Endodermal cell (in vitro differentiated cells): Measurements from ENCODE around the gene RNF144A. TPM values are rescaled to one million over a fixed set of nuclear protein-coding genes. Genes with fewer than 3 reads are reported as not detected.

Experiments used
- DNase-seq: peaks from one replicate; pipeline ENCODE4 v3.0.0-alpha.2; 2017
- H3K27ac ChIP-seq: 2 replicates; pipeline ENCODE4 v1.5.1; 2013; ENCODE audit warnings: mild to moderate bottlenecking, low read depth, low read length, moderate library complexity
- H3K27me3 ChIP-seq: 2 replicates; pipeline ENCODE4 v1.6.1; 2013; ENCODE audit warnings: mild to moderate bottlenecking, low read length, moderate library complexity; ENCODE audit not compliant: insufficient read depth, control insufficient read depth, poor library complexity, severe bottlenecking
- H3K36me3 ChIP-seq: 2 replicates; pipeline ENCODE4 v1.7.0; 2013; ENCODE audit warnings: mild to moderate bottlenecking, low read length, moderate library complexity; ENCODE audit not compliant: control insufficient read depth, insufficient read depth
- H3K4me1 ChIP-seq: one replicate; pipeline ENCODE4 v1.7.0; 2013; ENCODE audit warnings: low read length; ENCODE audit not compliant: control insufficient read depth, insufficient read depth
- H3K4me3 ChIP-seq: 2 replicates; pipeline ENCODE4 v1.5.1; 2013; ENCODE audit warnings: mild to moderate bottlenecking, low read length, moderate library complexity
- H3K9ac ChIP-seq: 2 replicates; pipeline ENCODE4 v1.6.1; 2013; ENCODE audit warnings: mild to moderate bottlenecking, low read length, moderate library complexity; ENCODE audit not compliant: poor library complexity, severe bottlenecking; ENCODE audit errors: extremely low read depth
- H3K9me3 ChIP-seq: 2 replicates; pipeline ENCODE4 v1.6.1; 2013; ENCODE audit warnings: mild to moderate bottlenecking, low read length, moderate library complexity; ENCODE audit not compliant: control insufficient read depth
- H3K27ac Mint-ChIP-seq: 2 replicates; pipeline ENCODE4 v1.8.0; 2020; ENCODE audit warnings: mixed read lengths
- H3K27me3 Mint-ChIP-seq: 2 replicates; pipeline ENCODE4 v1.8.0; 2021; ENCODE audit warnings: mild to moderate bottlenecking, mixed read lengths; ENCODE audit not compliant: insufficient read depth
- H3K36me3 Mint-ChIP-seq: 2 replicates; pipeline ENCODE4 v1.8.0; 2020; ENCODE audit warnings: low read depth, mixed read lengths
- H3K4me1 Mint-ChIP-seq: 2 replicates; pipeline ENCODE4 v1.8.0; 2020; ENCODE audit warnings: mixed read lengths
- H3K4me3 Mint-ChIP-seq: 2 replicates; pipeline ENCODE4 v1.8.0; 2020; ENCODE audit warnings: mild to moderate bottlenecking, moderate library complexity, mixed read lengths
- H3K9me3 Mint-ChIP-seq: 2 replicates; pipeline ENCODE4 v1.8.0; 2020; ENCODE audit warnings: mild to moderate bottlenecking, mixed read lengths
- CTCF ChIP-seq: fragments of 200-600 bp; sonication (generic); conservative IDR thresholded peaks from 2 replicates; pipeline ENCODE4 v1.5.0; 2021; ENCODE audit warnings: antibody characterized with exemption, mild to moderate bottlenecking
- WGBS, 2 experiments: methylation state at CpG; one replicate each; pipeline versions ENCODE4 v1.1.5 to v1.1.7; 2013; ENCODE audit warnings: missing lambda C conversion rate in 2 of 2, mixed read lengths in 1 of 2; ENCODE audit not compliant: insufficient coverage in 1 of 2, insufficient read length in 1 of 2; 5-methylcytosine and 5-hydroxymethylcytosine counted together
- total RNA-seq, 2 donors: library from RNA; stranded (reverse); fragmentation: NEBNext Ultra II Directional in 1 of 2; extraction: Animal tissue kit (Norgen Biotek cat#: 25700) in 1 of 2; gene quantifications; 2 replicates in 1 of 2; 3 replicates in 1 of 2; pipeline ENCODE4 v1.2.1, GENCODE V29; 2021

The RNF144A gene
- total RNA-seq, 2 donors from 2014 or later: 12.4 to 26.0 TPM

- WGBS, 2 experiments: 57 to 63% methylated on average over 7 to 8 of the region's 8 CpGs
- Mint-ChIP-seq H3K4me1 (peaks cover 8% of the 10 kb centered on the region), H3K9me3 (peaks cover 4% of the 10 kb centered on the region), H3K27me3 (peaks cover 43% of the 10 kb centered on the region), H3K4me3 (peak overlapping the region; percentile 57), H3K36me3 (peaks cover 3% of the 10 kb centered on the region), H3K27ac (peak overlapping the region; percentile 68)
- Histone ChIP-seq H3K36me3 (no peaks in the 10 kb centered on the region), H3K9ac (no peak overlapping the region), H3K27me3 (peaks cover 11% of the 10 kb centered on the region), H3K27ac (no peak overlapping the region), H3K4me1 (no peaks in the 10 kb centered on the region), H3K9me3 (no peaks in the 10 kb centered on the region), H3K4me3 (peak overlapping the region; percentile 61)
- DNase-seq: no peak
- no peak for TF ChIP-seq CTCF
These were observed 509 bp upstream of the RNF144A start for GRCh38 chr2:6916736-6917070.

DNA sequence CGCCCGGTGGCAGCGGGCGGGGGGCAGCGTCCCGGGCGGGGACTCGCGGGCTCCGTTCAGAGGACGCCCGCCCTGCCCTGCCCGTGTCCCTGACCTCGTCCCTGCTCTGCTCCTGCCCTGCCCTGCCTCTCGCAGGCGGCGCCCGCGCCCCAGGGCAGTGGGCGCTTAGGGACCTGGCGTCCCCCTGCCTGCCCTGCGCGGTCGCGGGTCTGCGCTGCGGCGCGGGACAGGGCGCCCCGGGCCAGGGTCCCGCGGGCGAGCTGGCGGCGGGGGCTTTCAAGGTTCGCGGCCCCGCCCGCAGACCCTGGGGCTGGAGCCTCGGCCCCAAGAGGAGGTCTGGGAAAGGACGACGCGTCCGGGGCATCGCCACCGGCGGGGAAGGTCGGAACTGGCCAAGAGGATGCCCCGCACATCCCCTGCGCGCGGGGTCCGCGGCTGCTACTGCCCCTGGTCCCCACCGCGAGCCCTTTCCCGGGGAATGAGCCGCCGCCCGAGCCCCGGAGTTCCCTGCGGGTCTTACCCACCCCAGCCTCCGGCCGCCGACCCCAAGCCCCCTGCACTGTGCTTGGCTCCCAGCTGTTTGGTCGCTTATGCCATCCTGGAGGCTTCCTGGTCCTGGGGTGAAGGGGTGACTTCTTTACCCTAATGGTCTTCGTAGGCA lies 679 bp downstream of the RNF144A start:
- Mint-ChIP-seq H3K27me3 (peaks cover 37% of the 10 kb centered on the region), H3K4me3 (peak overlapping the region; percentile 57)

GRCh38 chr2:6919901-6920742 lies 2.9 kb downstream of the RNF144A start:
- WGBS, 2 experiments: 71 to 81% methylated on average over 1 to 12 of the region's 12 CpGs
- Histone ChIP-seq H3K9ac (no peak overlapping the region), H3K27ac (no peak overlapping the region), H3K36me3 (no peaks in the 10 kb centered on the region), H3K9me3 (no peaks in the 10 kb centered on the region), H3K4me3 (no peak overlapping the region), H3K27me3 (peaks cover 11% of the 10 kb centered on the region), H3K4me1 (no peaks in the 10 kb centered on the region)
- H3K36me3 Mint-ChIP-seq: peaks cover 3% of the 10 kb centered on the region
- H3K27me3 Mint-ChIP-seq: peaks cover 27% of the 10 kb centered on the region
- H3K27ac Mint-ChIP-seq: no peak overlapping the region
- peaks cover 4% of the 10 kb centered on the region for H3K9me3 Mint-ChIP-seq
- no peak overlapping the region for H3K4me3 Mint-ChIP-seq
- peaks cover 10% of the 10 kb centered on the region for H3K4me1 Mint-ChIP-seq
- TF ChIP-seq CTCF: no peak
- no peak for DNase-seq

More for the DNA sequence above, 679 bp downstream of the RNF144A start:
- Mint-ChIP-seq H3K9me3 (peaks cover 4% of the 10 kb centered on the region), H3K27ac (no peak overlapping the region), H3K36me3 (peaks cover 3% of the 10 kb centered on the region), H3K4me1 (peaks cover 10% of the 10 kb centered on the region)
- Histone ChIP-seq H3K27ac (no peak overlapping the region), H3K36me3 (no peaks in the 10 kb centered on the region), H3K9ac (peak overlapping the region; percentile 55), H3K4me3 (peak overlapping the region; percentile 77), H3K27me3 (peaks cover 11% of the 10 kb centered on the region), H3K4me1 (no peaks in the 10 kb centered on the region), H3K9me3 (no peaks in the 10 kb centered on the region)
- 0 to 1% methylated on average over 19 to 68 of the region's 68 CpGs for WGBS, 2 experiments
- DNase-seq: peak; percentile 81
- peak; percentile 33 for TF ChIP-seq CTCF
